ENCODE measurements around the gene KLHDC4. TPM values are rescaled to one million over a fixed set of nuclear protein-coding genes. Genes with fewer than 3 reads are reported as not detected.
A peak's percentile ranks its signal among the peaks of the same experiment; 100 is the strongest.

KLHDC4 gene
- total and polyA plus RNA-seq, 9 of the 15 experiments (the other 6 are each of a cell fraction or from before 2014, with no cell fraction given): 1.3 to 68.1 (median 32.8) TPM

GRCh38 chr16:87780385-87780989 lies 14.7 kb upstream of the KLHDC4 start (continued):
- TF ChIP-seq THRA (IDR thresholded peaks at IDR 0.05) (no peak), ZBTB2 (IDR thresholded peaks at IDR 0.05) (0 out of 2 replicates have a peak, but pooled peaks have one; percentile 30), SREBF2 (CRISPR knock-in tag; IDR thresholded peaks at IDR 0.05) (no peak), TAF9B (IDR thresholded peaks at IDR 0.05; ENCODE audit: partially characterized antibody) (no peak), ZNF644 (tag; IDR thresholded peaks at IDR 0.05; ENCODE audit: low read depth) (0 out of 2 replicates have a peak, but pooled peaks have one; percentile 61), MYC (IDR thresholded peaks at IDR 0.05; ENCODE audit: low read depth, low read length) (no peak), MYC (CRISPR knock-in tag; IDR thresholded peaks at IDR 0.05; ENCODE audit: borderline replicate concordance, low read depth) (no peak), SLC30A9 (CRISPR knock-in tag; IDR thresholded peaks at IDR 0.05) (no peak), HINFP (tag; conservative IDR thresholded peaks at IDR 0.05; ENCODE audit: low read depth) (no peak), SMARCE1 (IDR thresholded peaks at IDR 0.05) (peak; percentile 41; the same call in 1 of the 2 replicates), SMAD4 (CRISPR knock-in tag; conservative IDR thresholded peaks at IDR 0.05) (peak; percentile 33), ZNF586 (CRISPR knock-in tag; conservative IDR thresholded peaks at IDR 0.05) (no peak), ETV6 (IDR thresholded peaks at IDR 0.05; ENCODE audit: borderline replicate concordance in 1 of 2, low read depth in 2 of 2, low read length in 1 of 2) (peak; percentile 69 to 94; a peak in 3 of 4 replicates), ETV6 (CRISPR knock-in tag; IDR thresholded peaks at IDR 0.05; ENCODE audit: borderline replicate concordance) (no peak), XRCC4 (IDR thresholded peaks at IDR 0.05; ENCODE audit: extremely low read depth, insufficient read depth, insufficient read length) (no peak), HIVEP1 (CRISPR knock-in tag; IDR thresholded peaks at IDR 0.05) (no peak), SNRNP70 (optimal IDR thresholded peaks at IDR 0.05; ENCODE audit: low read depth, low read length) (no peak), NEUROD1 (IDR thresholded peaks at IDR 0.05; ENCODE audit: borderline replicate concordance, low read depth, low read length, partially characterized antibody) (no peak), PRMT5 (CRISPR knock-in tag; IDR thresholded peaks at IDR 0.05) (no peak), PCBP2 (IDR thresholded peaks at IDR 0.05; ENCODE audit: low read depth, low read length, poor library complexity, severe bottlenecking) (no peak), HDAC2 (IDR thresholded peaks at IDR 0.05) (no peak), FOXA3 (CRISPR knock-in tag; conservative IDR thresholded peaks at IDR 0.05 in 1 of 2, IDR thresholded peaks at IDR 0.05 in 1 of 2) (no peak), ERF (CRISPR knock-in tag; IDR thresholded peaks at IDR 0.05) (no peak), EP400 (IDR thresholded peaks at IDR 0.05) (0 out of 2 replicates have a peak, but pooled peaks have one; percentile 17), LCOR (CRISPR knock-in tag; IDR thresholded peaks at IDR 0.05) (no peak), ZBTB8A (IDR thresholded peaks at IDR 0.05; ENCODE audit: partially characterized antibody) (no peak)
